Renal pelvis (tissue), 4 donors: ENCODE measurements around the gene ABCD1. TPM values are rescaled to one million over a fixed set of nuclear protein-coding genes. Genes with fewer than 3 reads are reported as not detected.
"Not testable (repeated sequence)": the region's sequence is repeated elsewhere in the genome, so short reads cannot be mapped to it uniquely, and the experiment has no call there.

ENCODE experiments used
- DNase-seq: peaks from one replicate; pipeline ENCODE4 v3.0.0-alpha.2; 2013
- polyA plus RNA-seq, 3 donors: library from polyadenylated mRNA; unstranded; fragments of 120-200 nt; gene quantifications; one replicate each; pipeline ENCODE4 v1.2.1, GENCODE V29; 2013; ENCODE audit not compliant: insufficient read length in 3 of 3

The ABCD1 gene
- polyA plus RNA-seq, 3 donors, result 8.5 to 11.0 (median 9.7) TPM

DNA sequence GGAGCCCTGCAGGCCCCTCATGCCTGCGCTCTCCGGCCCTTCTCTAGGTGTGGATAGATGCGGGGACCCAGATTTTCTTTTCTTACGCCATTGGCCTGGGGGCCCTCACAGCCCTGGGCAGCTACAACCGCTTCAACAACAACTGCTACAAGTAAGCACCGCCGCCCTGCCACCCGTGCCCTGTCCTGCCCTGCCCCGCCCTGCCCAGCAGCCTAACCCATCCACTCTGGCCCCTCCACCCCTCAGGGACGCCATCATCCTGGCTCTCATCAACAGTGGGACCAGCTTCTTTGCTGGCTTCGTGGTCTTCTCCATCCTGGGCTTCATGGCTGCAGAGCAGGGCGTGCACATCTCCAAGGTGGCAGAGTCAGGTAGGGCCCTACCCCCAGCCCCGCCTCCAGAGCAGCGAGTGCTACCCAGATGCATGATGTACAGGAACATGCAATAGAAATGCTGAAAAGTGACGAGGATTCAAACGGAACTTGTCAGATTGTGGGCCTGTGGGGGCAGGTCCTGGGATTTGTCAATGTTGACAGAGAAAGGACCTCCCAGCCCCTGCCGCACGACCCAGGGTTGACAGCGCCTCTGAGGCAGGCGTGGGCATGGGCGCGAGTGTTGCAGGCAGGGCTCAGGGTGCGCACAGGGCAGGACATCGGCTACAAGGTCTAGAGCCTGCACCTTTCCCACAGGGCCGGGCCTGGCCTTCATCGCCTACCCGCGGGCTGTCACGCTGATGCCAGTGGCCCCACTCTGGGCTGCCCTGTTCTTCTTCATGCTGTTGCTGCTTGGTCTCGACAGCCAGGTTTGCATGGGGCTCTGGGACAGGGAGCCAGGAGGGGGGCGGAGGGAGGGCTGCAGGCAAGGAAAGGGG lies 31.2 kb upstream of the ABCD1 start:
- no peak for DNase-seq

DNA sequence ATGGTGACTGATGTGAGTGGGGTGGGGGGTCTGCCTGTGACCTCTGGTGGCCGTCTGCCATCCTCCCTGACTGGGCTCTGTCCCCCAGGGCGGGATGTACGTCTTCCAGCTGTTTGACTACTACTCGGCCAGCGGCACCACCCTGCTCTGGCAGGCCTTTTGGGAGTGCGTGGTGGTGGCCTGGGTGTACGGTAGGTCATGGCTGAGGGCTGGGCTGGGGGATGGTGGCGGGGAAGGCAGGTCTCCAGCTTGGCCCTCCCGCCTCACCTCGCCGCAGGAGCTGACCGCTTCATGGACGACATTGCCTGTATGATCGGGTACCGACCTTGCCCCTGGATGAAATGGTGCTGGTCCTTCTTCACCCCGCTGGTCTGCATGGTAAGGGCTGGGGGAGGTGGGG lies 30.4 kb upstream of the ABCD1 start:
- DNase-seq, result not testable (repeated sequence)

DNA sequence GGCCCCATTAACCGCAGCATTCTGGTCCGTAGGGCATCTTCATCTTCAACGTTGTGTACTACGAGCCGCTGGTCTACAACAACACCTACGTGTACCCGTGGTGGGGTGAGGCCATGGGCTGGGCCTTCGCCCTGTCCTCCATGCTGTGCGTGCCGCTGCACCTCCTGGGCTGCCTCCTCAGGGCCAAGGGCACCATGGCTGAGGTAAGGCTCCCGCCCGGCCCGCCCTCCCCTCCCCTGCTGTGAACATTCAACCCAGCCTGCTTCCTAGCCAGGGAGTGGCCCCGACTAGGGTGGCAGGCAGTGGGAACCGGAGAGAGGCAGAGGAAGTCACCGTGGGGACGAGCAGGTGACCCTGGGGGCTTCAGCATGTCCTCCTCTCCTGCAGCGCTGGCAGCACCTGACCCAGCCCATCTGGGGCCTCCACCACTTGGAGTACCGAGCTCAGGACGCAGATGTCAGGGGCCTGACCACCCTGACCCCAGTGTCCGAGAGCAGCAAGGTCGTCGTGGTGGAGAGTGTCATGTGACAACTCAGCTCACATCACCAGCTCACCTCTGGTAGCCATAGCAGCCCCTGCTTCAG lies 29.9 kb upstream of the ABCD1 start:
- DNase-seq, result no peak

DNA sequence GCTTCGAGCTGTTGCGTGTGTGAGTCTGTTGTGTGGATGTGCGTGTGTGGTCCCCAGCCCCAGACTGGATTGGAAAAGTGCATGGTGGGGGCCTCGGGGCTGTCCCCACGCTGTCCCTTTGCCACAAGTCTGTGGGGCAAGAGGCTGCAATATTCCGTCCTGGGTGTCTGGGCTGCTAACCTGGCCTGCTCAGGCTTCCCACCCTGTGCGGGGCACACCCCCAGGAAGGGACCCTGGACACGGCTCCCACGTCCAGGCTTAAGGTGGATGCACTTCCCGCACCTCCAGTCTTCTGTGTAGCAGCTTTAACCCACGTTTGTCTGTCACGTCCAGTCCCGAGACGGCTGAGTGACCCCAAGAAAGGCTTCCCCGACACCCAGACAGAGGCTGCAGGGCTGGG lies 28.6 kb upstream of the ABCD1 start:
- DNase-seq, result no peak

DNA sequence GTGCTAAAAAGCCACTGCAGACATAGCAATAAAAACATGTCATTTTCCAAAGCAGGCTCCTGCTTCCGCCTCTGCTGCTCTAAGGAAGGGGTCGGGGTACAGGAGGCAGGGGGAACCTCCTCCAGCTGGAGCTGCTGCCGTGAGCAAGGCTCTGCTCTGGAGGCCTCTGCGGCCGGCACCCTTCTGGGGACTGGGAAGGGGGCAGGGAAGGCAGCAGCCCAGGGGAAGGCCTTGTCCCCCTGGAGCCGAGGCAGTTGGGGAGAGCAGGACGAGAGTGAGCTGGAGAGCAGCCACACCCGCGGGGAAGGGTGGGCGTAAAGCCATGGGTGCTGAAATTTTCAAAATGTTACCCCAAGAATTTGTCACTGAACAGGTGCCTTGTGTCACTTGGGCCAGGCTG lies 28.1 kb upstream of the ABCD1 start:
- not testable (repeated sequence) for DNase-seq

DNA sequence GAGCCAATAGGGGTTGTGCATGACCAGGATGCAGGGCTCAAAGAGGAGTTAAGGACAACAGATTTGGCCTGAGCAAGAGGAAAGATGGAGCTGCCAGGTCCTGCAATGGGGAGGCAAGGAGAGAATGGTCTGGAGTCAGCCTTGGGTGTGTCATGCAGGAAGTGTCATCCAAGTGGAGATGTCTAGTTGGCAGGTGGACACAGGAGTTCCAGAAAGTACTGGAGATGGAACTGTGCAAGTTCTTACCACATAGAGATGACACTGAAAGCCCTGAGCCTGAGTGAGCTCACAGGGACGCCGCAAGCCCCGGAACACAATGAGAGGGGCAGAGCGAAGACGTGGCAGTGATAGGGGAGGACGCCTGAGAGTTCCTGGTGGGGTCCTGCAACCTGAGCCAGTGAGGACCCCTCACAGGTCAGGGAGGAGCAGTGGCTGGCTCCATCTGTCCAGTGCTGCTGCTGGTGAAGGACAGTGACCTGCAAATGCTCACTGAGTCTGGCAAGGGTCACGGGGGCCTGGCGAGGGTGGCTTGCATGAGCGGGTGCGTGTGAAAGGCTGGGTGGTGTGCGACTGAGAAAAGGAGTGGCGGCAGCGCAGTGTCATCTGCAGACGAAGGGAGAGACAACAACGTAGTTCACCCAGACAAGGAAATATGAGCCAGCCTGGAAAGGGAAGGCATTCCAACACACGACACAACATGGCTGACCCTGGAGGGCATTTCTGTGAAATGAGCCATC lies 27.5 kb upstream of the ABCD1 start:
- not testable (repeated sequence) for DNase-seq

DNA sequence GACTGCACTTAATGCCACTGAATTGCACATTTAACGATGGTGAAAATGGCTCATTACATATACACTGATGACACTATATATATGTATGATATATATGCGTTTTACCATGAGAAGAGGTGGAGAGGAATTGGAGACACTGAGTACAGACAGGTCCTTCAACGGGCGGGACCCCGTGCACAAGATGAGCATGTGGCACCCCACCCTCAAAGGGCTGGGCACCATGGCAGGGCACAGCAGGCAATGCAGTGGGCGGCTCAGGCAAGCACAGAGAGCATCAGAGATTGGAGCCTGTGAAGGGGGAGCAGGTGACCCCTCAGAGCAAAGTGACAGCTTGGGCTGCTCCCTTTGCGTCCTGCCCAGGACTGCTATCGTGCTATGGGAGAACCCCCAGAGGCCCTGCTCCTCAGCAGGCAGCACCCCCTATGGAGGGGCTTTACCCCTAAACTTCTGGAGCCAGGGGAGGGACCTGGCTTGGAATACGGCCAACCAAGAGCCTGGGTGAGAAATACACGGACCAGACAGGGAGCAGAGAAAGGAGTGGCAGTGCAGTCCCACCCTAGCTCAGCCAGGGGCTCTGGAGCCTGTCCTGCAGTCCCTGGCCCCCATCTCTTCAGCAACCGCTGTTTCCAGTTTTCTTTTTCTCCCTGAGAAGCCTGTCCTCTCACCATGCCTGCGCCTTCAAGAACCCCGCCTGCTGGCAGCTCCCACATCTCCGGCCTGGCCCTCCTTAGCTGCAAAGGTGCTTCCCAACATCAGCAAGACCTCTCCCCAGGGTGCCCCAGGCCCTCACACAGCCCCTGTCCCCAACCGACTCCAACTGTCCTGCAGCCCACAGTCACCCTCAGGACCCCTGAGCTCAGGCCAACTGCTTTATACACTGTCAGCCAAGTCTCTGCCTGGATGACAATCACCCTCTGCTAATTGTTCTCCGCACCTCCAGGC lies 26.5 kb upstream of the ABCD1 start:
- DNase-seq, result no peak

DNA sequence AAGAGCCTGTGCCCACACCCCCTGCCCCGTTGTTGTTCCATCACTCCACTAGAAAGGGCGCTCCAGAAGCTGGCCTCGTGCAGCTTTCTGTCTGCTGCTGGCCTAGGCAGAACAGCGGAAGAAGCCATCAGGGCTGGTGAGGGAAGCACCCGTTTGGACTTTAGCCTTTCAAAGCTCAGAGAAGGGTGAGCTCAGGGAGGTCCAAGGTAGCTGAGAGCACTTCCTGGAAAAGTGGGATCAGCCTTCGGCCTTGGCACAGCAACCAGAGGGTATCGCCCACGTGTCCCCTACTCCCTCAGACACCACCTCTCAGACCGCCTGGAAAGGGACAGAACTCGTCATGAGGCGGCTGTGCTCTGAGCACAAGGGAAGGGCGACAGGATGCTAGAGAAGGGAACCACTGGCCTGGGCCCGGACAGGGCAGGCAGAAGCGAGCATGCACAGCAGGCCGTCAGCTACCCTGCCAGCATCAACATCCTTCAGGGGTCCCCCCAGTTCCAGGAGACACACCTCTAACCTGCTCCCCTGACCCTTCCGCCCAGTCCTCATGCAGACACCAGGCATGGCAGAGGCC lies 25.4 kb upstream of the ABCD1 start:
- not testable (repeated sequence) for DNase-seq

DNA sequence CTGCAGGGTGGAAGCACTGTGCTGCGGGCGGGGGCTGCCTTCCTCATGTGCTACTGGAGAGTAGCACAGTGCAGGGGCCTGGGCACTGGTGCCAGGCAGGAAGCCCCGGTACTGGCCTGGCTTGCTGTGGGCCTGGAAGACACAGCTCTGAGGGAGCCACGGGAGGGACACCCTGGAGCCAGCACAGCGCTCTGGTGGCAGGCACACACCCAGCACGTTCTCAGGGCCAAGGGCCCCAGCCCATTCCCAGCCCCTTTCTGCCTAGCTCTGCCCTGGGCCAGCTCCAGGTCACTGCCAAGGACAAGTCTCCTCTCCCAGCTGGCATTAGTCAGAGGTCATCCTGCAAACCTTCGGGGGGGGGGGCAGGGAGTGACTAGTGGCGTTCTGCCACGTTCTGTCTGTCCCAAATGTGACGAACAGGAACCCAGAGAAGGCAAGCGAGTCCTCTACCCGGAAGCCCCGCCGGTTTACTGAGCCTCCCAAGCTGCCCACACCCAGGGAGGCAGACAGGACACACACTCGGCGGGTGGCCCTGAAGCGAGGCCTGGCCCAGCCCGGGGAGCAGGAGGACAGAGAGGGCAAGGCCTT lies 24.8 kb upstream of the ABCD1 start:
- DNase-seq, result not testable (repeated sequence)

DNA sequence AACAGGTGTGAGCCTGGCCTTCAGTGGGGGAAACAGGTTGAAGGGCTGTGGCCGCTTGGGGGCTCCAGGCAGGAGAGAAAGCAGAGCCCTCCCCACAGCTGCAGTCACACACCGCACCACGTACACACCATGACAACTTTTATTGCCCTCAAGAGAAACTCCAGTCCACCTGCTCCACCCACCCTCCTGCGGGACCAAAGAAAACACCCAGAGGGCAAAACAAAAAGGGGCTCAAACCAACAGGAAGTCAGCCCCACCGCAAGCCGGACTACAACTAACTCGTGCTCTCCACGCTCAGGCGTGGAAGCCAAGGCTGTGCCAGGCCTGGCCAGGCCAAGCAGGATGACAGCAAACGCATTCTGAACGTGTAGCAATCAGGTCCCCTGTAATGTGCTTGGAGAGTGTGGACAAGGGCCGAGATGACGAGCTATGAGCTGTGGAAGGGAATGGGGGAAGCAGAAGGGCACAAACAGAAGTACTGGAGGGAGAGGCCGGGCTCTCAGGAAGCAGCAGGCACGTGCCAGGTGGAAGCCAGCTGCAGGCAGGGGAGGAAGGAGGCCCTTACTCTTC lies 24.2 kb upstream of the ABCD1 start:
- no peak for DNase-seq

DNA sequence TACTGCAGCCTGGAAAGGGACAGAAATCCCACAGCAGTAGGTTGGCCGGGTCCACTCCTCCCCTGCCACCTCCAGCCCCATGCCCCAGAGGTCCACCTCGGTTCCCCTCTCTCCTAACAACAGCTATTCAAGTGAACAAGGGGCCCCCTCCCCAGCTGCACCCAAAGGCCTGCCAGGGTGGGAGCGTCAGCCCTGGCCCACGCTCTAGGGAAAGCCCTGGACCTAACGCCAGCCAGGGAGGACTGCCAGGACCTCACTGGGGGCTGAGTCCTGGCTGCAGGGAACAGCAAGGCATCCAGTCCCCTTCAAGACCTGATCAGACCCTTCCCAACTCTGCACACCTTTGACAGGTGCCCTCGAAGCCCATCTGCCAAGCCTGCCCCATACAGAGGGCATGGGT lies 23.7 kb upstream of the ABCD1 start:
- DNase-seq, result no peak

DNA sequence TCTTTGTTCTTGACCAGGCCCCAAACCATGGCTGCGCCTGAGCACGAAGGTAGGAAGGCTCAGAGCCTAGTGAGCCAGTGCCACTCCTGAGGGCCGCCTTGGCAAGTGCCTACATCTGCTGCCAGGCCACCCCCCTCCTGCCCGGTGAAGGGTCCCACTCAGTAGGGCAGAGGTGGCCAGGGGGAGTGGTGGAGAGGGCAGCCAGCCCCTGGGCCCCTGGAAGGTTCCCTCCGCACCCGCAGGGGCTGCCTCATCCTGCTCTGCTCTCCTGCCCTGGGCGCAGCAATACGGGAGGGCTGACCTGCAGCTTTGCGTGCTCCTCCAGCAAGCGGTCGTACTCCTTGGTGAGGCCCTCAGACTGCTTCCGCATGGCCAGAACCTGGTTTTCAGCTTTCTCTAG lies 22.9 kb upstream of the ABCD1 start:
- no peak for DNase-seq

DNA sequence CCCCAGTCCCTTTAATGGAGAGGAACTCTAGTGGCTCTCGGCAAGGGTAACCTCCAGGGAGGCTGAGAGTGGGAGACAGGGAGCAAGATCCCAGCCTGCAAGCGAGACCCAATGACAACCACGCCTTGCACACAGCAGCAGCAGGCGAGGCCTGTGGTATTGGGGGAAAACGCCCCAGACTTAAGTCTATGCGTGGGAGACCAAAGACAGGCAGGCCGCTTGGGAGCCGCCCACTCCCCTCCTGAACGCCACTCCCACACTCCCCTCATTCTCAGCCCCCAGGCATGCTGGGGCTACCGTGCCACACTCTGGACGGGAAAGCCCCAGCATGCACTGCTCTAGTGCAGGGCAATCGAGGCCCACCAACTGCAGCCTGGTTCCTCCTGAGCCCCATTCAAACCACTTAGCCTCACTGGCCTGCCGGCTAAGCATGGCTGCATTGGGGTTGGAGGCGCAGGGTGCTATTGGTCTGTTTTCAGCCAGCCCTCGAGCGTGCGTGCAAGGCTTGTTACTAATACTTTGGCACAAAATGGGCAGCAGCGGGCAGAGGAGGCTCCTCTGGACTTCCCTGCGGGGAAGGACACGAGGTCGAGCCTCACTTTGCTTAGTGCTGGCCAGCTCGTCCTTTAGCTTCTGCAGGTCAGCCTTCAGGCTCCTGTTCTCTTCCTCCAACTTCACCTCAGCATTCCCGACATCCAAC lies 22.2 kb upstream of the ABCD1 start:
- DNase-seq, result no peak

DNA sequence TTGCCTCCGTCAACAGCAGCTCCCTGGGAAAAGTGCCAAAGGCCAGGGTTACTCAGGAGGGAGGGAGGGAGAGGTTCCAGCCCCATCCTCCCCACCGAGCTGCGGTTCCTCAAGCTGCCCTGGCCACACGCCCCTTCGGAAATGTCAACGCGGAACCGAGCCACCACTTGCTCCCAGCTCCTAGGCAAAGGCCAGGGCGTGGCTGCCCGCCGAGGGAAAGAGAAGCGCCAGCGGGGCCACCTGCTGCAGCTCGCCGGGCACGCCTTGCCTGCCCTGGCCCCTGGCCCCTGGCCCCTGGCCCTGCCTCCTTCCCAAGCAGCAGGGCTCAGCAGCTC lies 21.7 kb upstream of the ABCD1 start:
- DNase-seq, result no peak

DNA sequence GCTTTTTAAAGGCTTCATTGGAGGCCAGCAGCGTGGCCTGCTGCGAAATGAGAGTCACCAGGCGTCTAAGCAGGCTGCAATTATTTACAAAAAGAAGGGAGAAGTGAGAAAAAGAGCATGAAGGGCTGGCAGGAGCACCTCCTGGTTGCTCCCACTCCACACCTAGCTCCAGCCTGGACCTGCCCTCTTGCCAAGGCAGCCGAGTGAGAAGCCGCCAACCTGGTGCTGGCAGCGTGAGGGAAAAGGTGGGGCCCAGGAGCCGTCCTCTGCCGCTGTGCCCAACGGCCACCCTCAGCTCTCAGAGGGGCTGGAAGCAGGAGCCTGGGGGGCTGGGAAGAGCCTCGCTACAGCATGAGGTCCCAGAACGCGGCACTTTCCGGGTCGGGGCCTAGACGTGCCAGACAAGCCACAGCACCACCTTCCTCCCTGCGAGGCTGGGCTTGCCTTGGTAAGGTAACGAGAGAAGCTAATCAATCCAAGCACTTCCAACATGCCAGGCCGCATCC lies 20.6 kb upstream of the ABCD1 start:
- DNase-seq, result no peak

DNA sequence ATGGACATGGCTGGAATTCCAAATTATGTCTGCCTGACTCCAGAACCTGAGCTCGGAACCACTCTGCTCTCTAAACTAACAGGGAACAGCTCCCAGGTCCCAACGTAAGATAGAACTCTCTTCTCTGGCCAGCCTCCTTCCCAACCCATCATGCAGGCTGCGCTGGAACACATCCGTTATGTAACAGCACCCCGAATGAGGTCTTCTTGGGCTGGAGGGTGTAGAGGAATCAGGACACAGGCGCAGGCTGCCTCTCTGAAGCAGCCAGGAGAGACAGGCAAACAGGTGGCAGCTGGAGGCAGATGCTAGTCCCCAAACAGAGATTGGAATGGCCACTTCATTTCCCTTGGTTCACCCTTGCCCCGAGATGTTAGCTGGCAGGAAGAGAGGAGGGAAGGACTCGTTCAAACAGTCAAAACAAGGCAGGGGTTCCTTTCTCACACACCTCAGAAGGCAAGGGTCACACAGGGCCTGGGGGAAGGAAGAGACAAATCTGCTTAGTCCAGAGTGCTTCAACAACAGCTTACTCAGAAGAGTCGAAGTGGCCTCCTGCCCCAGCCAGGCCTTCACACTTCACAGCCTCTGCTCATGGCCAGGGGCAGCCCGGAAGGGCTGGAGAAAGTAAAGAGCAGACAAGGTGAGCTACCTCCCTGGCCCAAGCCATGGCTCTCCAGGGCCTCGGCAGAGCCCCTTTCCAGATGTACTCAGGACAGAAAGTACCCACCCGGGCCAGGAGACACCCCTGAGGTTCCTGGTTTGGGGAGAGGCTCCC lies 19.8 kb upstream of the ABCD1 start:
- DNase-seq, result not testable (repeated sequence)

DNA sequence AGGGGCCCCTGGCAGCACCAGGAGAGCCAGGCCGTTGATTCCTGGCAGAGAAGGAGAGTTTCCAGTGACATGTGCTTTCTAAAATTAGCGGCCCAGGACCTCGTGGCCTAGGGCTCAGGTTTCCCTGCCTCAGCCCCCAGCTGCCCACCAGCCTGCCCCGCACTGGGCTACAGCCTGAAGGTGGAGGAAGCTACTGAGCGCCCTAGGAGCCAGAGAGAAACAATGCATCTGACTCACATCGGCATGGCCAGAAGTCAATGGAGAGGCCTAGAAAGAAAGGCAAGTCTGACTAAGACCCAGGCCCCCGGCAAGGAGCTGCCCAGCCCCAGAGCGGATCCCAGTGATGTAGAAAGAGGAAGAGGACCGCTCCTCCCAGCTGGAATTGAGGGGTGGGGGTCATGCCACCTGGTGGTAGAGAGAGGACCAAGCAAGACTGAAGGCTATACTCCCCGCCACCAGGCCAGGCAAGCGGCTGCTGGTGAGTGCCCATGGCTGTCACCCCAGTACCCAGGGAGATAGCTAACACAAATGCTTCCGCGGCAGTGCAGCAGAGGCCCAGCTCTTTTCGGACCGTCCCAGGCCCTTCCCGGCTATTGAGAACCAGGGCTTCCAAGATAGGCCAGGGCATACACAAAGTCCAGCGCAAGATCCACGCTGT lies 19.1 kb upstream of the ABCD1 start:
- DNase-seq, result not testable (repeated sequence)

DNA sequence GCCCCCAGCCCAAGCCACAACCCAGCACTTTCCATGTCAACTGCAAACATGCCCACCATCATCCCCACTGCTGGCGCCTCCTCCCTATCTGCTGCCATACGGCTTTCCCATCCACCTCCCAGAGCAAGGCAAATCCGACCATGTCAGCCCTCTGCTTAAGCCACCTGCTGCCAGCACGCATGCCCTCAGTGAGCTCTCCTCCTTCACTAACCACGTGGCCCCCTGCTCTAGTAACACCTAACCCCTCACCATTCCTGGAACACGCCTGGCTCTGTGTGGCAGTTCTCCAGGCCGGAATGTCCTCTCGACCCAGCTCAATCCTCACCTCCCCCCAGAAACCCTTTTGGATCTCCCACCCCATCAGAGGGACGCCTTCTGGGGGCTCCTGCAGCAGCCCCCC lies 17.9 kb upstream of the ABCD1 start:
- DNase-seq, result no peak

DNA sequence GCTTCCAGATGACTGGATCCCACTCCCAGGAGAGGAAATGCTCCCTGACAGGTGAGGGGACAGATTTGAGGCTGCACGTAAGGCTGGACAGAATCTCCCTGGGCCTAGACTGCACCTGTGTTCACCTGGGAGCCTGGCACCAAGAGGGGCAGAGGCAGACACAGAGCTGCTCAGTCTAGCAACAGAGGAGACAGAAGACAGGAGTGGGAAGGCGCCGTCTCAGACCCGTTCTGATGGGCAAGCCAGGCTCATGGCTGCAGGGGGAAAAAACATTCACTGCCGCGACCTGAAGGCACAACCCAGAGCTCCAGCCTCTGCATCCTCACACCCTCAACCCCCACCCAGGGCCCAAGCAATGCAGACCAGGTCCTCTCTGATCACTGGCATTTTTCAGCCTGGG lies 17.2 kb upstream of the ABCD1 start:
- DNase-seq, result no peak
